HG03103 (cell line): ENCODE results near the gene RAB20.

Experiments
- ATAC-seq: cut with Tn5 transposase; IDR thresholded peaks from one replicate; pipeline ENCODE4 v1.9.1; 2021; ENCODE audit warnings: low read depth; ENCODE audit not compliant: unreplicated experiment

RAB20 gene

GRCh38 chr13:110556224-110556606 lies 5.3 kb downstream of the RAB20 start:
- ATAC-seq: no peak

- ATAC-seq: peak; percentile 48
These were observed 5.8 kb downstream of the RAB20 start for GRCh38 chr13:110555601-110556223.

- ATAC-seq: no peak
These were observed 6.6 kb downstream of the RAB20 start for GRCh38 chr13:110554946-110555345.

GRCh38 chr13:110554227-110554836 lies 7.2 kb downstream of the RAB20 start:
- ATAC-seq: no peak

- no peak for ATAC-seq
These were observed 8.1 kb downstream of the RAB20 start for GRCh38 chr13:110553417-110553816.

GRCh38 chr13:110552767-110553166 lies 8.8 kb downstream of the RAB20 start:
- no peak for ATAC-seq

- ATAC-seq: no peak
These were observed 10.2 kb downstream of the RAB20 start for GRCh38 chr13:110551284-110551683.

GRCh38 chr13:110549795-110550160 lies 11.7 kb downstream of the RAB20 start:
- no peak for ATAC-seq

- no peak for ATAC-seq
These were observed 12.4 kb downstream of the RAB20 start for GRCh38 chr13:110548891-110549794.

GRCh38 chr13:110546926-110547325 lies 14.6 kb downstream of the RAB20 start:
- ATAC-seq: no peak

GRCh38 chr13:110546378-110546777 lies 15.1 kb downstream of the RAB20 start:
- ATAC-seq: no peak

- ATAC-seq: no peak
These were observed 19.2 kb downstream of the RAB20 start for GRCh38 chr13:110542169-110542796.

- ATAC-seq: no peak
These were observed 20.0 kb downstream of the RAB20 start for GRCh38 chr13:110541526-110541920.

GRCh38 chr13:110540871-110541525 lies 20.5 kb downstream of the RAB20 start:
- ATAC-seq: no peak

GRCh38 chr13:110539894-110540293 lies 21.6 kb downstream of the RAB20 start:
- ATAC-seq: no peak

- ATAC-seq: peak; percentile 41
These were observed 22.9 kb downstream of the RAB20 start for GRCh38 chr13:110538632-110539031.

GRCh38 chr13:110536006-110536693 lies 25.4 kb downstream of the RAB20 start:
- peak; percentile 58 for ATAC-seq

GRCh38 chr13:110535526-110535925 lies 26.0 kb downstream of the RAB20 start:
- no peak for ATAC-seq

GRCh38 chr13:110533771-110534670 lies 27.5 kb downstream of the RAB20 start:
- ATAC-seq: no peak
